Caco-2 (cell line): ENCODE measurements around the gene NAV3. TPM values are rescaled to one million over a fixed set of nuclear protein-coding genes. Genes with fewer than 3 reads are reported as not detected.

ENCODE experiments used
- BruUV-seq: library from RNA; stranded (reverse); fragments of 400-500 nt; replicated peaks from 2 replicates; lab custom pipeline; 2021; lab: Mats Ljungman, UMichigan
- CTCF ChIA-PET: fragments of 300-600 bp; sonication (Branson Sonifier 250); formaldehyde crosslinking; loops from one replicate; lab custom pipeline; 2022; ENCODE audit warnings: antibody characterized with exemption; lab: Charles Lee
- POLR2A ChIA-PET: fragments of 300-600 bp; sonication (Branson Sonifier 250); formaldehyde crosslinking; loops from one replicate; lab custom pipeline; 2022; ENCODE audit warnings: antibody characterized with exemption; lab: Charles Lee
- DNase-seq, 2 experiments: peaks; one replicate each; pipeline versions ENCODE4 v3.0.0 to v3.0.0-alpha.2; 2020 to 2022
- H3K27me3 ChIP-seq: replicated peaks from 2 replicates; pipeline ENCODE4 v1.6.0; 2011; ENCODE audit warnings: low read length; ENCODE audit not compliant: control insufficient read depth, insufficient read depth
- H3K36me3 ChIP-seq: 2 replicates; pipeline ENCODE4 v1.5.1; 2011; ENCODE audit warnings: low read length; ENCODE audit not compliant: control insufficient read depth, insufficient read depth
- H3K4me1 ChIP-seq: fragments of 250-450 bp; sonication (Bioruptor Pico); 2 replicates; pipeline ENCODE4 v1.5.1; 2020; ENCODE audit warnings: mild to moderate bottlenecking
- H3K4me3 ChIP-seq: 2 replicates; pipeline ENCODE4 v1.5.1; 2011; ENCODE audit warnings: low read depth, mild to moderate bottlenecking, control low read depth, low read length
- H3K9me3 ChIP-seq: fragments of 250-450 bp; sonication (Bioruptor Pico); 2 replicates; pipeline ENCODE4 v1.5.1; 2020; ENCODE audit warnings: mild to moderate bottlenecking, moderate library complexity
- H3K27ac Mint-ChIP-seq: one replicate; pipeline ENCODE4 v1.8.0; 2022; ENCODE audit warnings: mixed read lengths; ENCODE audit not compliant: unreplicated experiment
- H3K27me3 Mint-ChIP-seq: one replicate; pipeline ENCODE4 v1.8.0; 2022; ENCODE audit warnings: mixed read lengths; ENCODE audit not compliant: insufficient read depth, unreplicated experiment
- H3K36me3 Mint-ChIP-seq: one replicate; pipeline ENCODE4 v1.8.0; 2022; ENCODE audit warnings: mild to moderate bottlenecking, mixed read lengths; ENCODE audit not compliant: insufficient read depth, unreplicated experiment
- H3K4me1 Mint-ChIP-seq: one replicate; pipeline ENCODE4 v1.8.0; 2022; ENCODE audit warnings: low read depth, mixed read lengths; ENCODE audit not compliant: unreplicated experiment
- H3K4me3 Mint-ChIP-seq: one replicate; pipeline ENCODE4 v1.8.0; 2022; ENCODE audit warnings: mild to moderate bottlenecking, moderate library complexity, mixed read lengths; ENCODE audit not compliant: unreplicated experiment
- H3K9me3 Mint-ChIP-seq: one replicate; pipeline ENCODE4 v1.8.0; 2022; ENCODE audit warnings: mixed read lengths; ENCODE audit not compliant: unreplicated experiment
- intact Hi-C: fragments of 100-400 bp; cut with micrococcal nuclease; formaldehyde crosslinking; loops from one replicate; pipeline ENCODE4 v1.10.0; 2022; ENCODE audit not compliant: unreplicated experiment
- total RNA-seq: library from RNA; stranded (reverse); gene quantifications from 2 replicates; pipeline ENCODE4 v1.2.3, GENCODE V29; 2022
- TF ChIP-seq, protein P1 (sequence below), 2 experiments: fragments of 200-600 bp in 1 of 2; IDR thresholded peaks; 1 replicate in 1 of 2; 2 replicates in 1 of 2; pipeline versions ENCODE4 v1.5.1 to v1.8.0; 2011 to 2022; ENCODE audit warnings: antibody characterized with exemption in 1 of 2, control low read depth in 1 of 2, inconsistent platforms in 1 of 2, low read depth in 1 of 2, low read length in 1 of 2, mild to moderate bottlenecking in 1 of 2, moderate library complexity in 1 of 2; ENCODE audit not compliant: insufficient read depth in 1 of 2, severe bottlenecking in 1 of 2, unreplicated experiment in 1 of 2

Gene NAV3
- total RNA-seq, 1 experiment from 2014 or later = 0.45 TPM

DNA sequence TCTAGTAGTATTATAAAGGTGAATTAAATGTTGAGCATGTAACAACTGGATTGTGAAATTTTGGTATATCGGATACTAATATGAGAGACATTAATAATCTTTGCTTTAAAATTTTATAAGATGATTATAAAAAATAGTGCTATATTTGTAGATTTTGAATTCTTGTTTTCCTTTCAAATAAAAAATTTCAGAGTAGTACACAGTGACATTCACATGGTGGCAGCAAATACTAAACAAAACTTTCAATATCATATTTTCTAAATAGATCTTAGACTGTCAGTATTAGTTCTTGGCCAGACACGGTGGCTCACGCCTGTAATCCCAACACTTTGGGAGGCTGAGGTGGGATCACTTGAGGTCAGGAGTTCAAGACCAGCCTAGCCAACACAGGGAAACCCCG lies 166.0 kb downstream of the NAV3 start:
- DNase-seq = no peak
- Histone ChIP-seq H3K36me3 (no peaks in the 10 kb centered on the region), H3K27me3 (no peaks in the 10 kb centered on the region), H3K4me1 (no peaks in the 10 kb centered on the region), H3K9me3 (no peaks in the 10 kb centered on the region), H3K4me3 (no peak overlapping the region)
- Mint-ChIP-seq H3K27me3 (no peaks in the 10 kb centered on the region), H3K9me3 (no peaks in the 10 kb centered on the region), H3K4me1 (no peaks in the 10 kb centered on the region), H3K4me3 (no peak overlapping the region), H3K27ac (no peak overlapping the region), H3K36me3 (no peaks in the 10 kb centered on the region)
- intact Hi-C loops = no loop called here
- ChIA-PET POLR2A (no interaction called here), CTCF (interaction anchor here (0.7 kb wide), 1 partner anchor 70 kb away, joined by 4 read pairs; no protein-coding TSS in a partner anchor)
- BruUV-seq = no TSS peak
- TF ChIP-seq, protein P1, sequence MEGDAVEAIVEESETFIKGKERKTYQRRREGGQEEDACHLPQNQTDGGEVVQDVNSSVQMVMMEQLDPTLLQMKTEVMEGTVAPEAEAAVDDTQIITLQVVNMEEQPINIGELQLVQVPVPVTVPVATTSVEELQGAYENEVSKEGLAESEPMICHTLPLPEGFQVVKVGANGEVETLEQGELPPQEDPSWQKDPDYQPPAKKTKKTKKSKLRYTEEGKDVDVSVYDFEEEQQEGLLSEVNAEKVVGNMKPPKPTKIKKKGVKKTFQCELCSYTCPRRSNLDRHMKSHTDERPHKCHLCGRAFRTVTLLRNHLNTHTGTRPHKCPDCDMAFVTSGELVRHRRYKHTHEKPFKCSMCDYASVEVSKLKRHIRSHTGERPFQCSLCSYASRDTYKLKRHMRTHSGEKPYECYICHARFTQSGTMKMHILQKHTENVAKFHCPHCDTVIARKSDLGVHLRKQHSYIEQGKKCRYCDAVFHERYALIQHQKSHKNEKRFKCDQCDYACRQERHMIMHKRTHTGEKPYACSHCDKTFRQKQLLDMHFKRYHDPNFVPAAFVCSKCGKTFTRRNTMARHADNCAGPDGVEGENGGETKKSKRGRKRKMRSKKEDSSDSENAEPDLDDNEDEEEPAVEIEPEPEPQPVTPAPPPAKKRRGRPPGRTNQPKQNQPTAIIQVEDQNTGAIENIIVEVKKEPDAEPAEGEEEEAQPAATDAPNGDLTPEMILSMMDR (IDR thresholded peaks at IDR 0.05; ENCODE audit: insufficient read depth in 1 of 2, low read depth in 1 of 2, low read length in 1 of 2, severe bottlenecking in 1 of 2, unreplicated experiment in 1 of 2) = no peak

DNA sequence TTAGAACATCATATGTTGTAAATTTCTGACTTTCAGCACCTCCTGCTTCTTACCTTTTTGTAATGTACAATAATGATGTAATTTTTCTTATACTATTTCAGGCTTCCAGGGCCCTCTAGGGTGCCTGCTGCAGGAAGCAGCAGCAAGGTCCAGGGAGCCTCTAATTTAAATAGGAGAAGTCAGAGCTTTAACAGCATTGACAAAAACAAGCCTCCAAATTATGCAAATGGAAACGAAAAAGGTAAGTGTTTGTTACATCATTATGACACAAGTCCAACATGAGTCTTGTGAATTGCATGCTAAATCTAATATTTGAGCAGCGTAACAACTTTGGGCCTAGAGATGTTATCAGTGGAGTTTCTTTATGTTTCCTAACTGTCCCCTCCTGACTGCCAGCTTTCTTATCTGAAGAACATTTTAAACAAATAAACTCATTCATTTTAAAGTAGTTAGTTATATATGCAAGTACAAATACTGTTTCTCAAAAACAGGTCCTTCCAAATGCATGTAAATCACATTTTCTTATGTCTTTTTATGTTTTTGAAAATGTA lies 167.6 kb downstream of the NAV3 start:
- no peaks in the 10 kb centered on the region for H3K36me3 Mint-ChIP-seq
- Histone ChIP-seq H3K27me3 (no peaks in the 10 kb centered on the region), H3K9me3 (no peaks in the 10 kb centered on the region), H3K4me1 (no peaks in the 10 kb centered on the region), H3K36me3 (no peaks in the 10 kb centered on the region), H3K4me3 (no peak overlapping the region)
- no peaks in the 10 kb centered on the region for H3K27me3 Mint-ChIP-seq
- no peak for DNase-seq
- H3K4me1 Mint-ChIP-seq = no peaks in the 10 kb centered on the region
- H3K9me3 Mint-ChIP-seq = no peaks in the 10 kb centered on the region
- intact Hi-C loops = no loop called here
- CTCF ChIA-PET = no interaction called here
- no peak overlapping the region for H3K27ac Mint-ChIP-seq
- no peak overlapping the region for H3K4me3 Mint-ChIP-seq
- POLR2A ChIA-PET = no interaction called here
- TF ChIP-seq, protein P1 (IDR thresholded peaks at IDR 0.05; ENCODE audit: insufficient read depth in 1 of 2, low read depth in 1 of 2, low read length in 1 of 2, severe bottlenecking in 1 of 2, unreplicated experiment in 1 of 2) = no peak
- no TSS peak for BruUV-seq

DNA sequence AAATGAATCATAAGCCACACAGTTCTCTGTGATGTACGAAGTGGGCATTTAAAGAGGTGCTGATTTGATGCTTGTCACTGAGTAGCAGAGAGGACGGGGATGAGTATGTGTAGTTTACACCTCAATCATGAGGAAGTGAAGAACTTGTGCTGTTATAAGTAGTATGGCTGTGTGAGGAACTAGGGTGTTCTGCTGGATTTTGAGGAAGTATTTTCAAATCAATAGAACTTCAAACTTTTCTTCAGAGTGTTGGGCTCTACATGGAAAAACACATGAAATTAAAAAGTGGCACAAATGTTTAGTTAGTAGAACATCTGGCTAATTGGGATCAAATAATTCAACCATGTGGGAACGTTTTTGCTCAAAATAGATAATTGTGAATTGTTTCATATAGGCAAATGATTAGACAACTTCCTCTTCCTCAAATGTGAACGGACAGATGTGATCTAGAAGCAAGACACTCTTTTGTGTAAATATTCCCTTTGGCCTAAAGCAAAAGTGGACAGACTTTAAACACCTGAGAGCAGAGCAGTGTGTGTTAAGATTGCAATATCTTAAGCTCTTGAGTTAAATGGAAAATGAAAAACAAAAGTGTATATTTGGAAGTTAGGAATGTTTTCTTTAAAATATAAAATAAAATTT lies 168.5 kb downstream of the NAV3 start:
- Histone ChIP-seq H3K9me3 (no peaks in the 10 kb centered on the region), H3K36me3 (no peaks in the 10 kb centered on the region), H3K27me3 (no peaks in the 10 kb centered on the region), H3K4me3 (no peak overlapping the region), H3K4me1 (no peaks in the 10 kb centered on the region)
- BruUV-seq = no TSS peak
- H3K27me3 Mint-ChIP-seq = no peaks in the 10 kb centered on the region
- H3K27ac Mint-ChIP-seq = no peak overlapping the region
- H3K36me3 Mint-ChIP-seq = no peaks in the 10 kb centered on the region
- CTCF ChIA-PET = no interaction called here
- DNase-seq = no peak
- no peaks in the 10 kb centered on the region for H3K4me1 Mint-ChIP-seq
- intact Hi-C loops = no loop called here
- no peak overlapping the region for H3K4me3 Mint-ChIP-seq
- H3K9me3 Mint-ChIP-seq = no peaks in the 10 kb centered on the region
- POLR2A ChIA-PET = no interaction called here
- TF ChIP-seq, protein P1 (IDR thresholded peaks at IDR 0.05; ENCODE audit: insufficient read depth in 1 of 2, low read depth in 1 of 2, low read length in 1 of 2, severe bottlenecking in 1 of 2, unreplicated experiment in 1 of 2) = no peak
